T follicular helper cell (primary cell): ENCODE measurements around the gene OTULIN.
A peak's percentile ranks its signal among the peaks of the same experiment; 100 is the strongest.

Source experiments
- DNase-seq: peaks from one replicate; pipeline ENCODE4 v3.0.0-alpha.2; 2020; ENCODE audit warnings: low read depth

OTULIN gene

GRCh38 chr5:14698495-14698894 is 34.0 kb downstream of the OTULIN start:
- DNase-seq: no peak

DNA sequence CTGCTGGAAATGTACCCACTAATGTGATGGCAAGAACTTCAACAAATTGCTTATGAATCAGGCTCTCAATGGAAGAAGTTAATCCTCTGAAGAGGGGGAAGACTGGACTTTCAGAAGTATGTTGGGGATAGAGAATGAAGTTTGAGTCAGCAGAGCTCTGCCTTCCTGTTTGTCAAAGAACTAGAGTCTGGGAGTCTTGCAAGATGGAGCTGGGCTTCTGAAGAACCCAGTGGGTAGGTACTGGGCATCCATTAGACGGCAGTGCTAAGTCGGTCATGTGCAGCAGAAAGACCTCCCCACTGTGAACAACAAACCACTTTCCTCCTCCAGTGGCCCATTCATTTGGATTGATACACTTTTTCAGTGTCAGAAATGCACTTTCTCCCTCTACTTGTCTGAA is 34.6 kb downstream of the OTULIN start:
- no peak for DNase-seq

GRCh38 chr5:14699807-14700400 is 35.4 kb downstream of the OTULIN start:
- DNase-seq: no peak

GRCh38 chr5:14700478-14701436 is 36.2 kb downstream of the OTULIN start:
- no peak for DNase-seq

DNA sequence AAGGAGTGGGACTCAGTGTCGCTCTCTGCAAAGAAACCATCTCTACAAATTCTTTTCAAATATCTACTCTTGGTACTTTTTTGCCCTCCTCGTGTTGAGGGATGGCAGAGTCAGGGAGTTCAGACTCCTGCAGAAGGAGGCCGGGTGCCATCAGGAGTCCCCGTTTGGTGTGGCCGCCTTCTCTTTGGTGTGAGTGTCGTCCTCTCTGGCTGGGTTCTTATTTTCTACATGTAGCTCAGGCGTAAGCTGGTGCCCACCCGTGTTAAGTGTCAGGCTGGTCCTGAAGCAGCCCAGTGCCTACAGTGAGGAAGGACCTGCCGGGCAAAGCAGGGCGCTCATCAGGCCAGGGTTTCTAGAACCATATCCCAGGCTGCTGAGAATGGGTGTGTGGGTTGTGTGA is 37.0 kb downstream of the OTULIN start:
- no peak for DNase-seq

DNA sequence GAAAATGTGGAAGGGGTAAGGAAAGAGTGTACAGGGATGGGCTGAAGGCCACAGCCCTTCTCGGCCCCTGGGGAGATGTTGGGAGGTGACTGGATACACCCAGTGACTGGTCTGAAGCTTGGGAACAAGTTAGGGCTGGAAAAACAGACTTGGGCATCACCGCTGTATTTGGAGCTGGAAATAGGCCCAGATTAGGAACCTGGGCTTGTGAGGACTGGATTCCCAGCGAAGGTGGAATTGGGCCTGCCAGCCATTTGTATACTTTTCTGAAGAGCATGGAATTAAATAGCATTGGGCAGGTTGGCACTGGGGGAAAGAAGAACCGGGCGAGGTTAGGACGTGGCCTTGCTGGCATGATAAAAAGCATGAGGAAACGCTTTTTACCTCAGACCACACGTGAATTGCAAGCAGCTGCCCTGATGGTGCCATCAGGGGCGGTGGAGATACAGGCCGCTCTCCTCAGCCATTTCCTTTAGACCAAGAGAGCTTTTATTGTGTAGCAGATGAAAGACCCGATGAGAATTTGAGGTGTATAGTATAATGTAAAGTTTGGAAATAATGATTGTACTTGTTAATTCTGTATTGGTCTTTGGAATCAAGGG is 37.8 kb downstream of the OTULIN start:
- DNase-seq: no peak

DNA sequence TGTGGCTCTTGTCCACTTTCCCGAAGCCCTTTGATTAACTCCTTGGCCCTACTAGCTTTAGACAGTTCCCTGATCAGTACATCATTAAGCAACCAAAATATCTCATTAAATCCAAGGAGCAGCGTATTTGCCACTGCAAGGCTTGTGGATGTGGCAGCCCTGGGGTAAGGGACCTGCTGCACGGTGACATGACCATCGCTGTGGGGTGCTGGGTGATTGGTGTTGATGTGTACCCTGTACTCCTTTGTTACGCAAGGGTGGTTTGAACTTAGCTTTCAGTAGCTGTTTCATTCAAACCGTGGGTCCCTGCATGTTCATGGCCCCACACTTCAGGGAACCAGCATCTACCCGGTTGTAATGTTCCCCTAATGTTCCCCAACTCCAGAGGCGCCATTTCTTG is 41.0 kb downstream of the OTULIN start:
- DNase-seq: no peak

DNA sequence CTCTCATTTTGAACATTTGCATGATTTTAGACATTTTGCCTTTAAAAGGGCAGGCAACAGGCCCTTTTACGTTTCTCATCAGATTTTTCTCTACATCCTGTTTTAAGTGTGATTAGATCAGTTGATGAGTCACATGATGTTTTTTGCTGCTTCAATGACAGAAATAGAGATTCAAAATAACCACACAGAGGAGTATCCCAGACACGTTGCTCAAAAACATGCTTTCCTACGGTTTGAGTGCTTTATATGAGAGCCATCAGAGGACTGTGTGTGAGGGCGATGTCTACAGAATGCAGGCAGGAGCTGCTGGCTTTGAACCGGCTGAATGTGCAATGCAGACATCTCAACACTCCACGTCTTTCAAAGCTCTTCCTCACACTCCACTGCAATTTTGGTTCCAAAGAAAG is 42.1 kb downstream of the OTULIN start:
- DNase-seq: peak; percentile 43

GRCh38 chr5:14707811-14708390 is 43.4 kb downstream of the OTULIN start:
- no peak for DNase-seq

GRCh38 chr5:14708551-14708950 is 44.0 kb downstream of the OTULIN start:
- no peak for DNase-seq

DNA sequence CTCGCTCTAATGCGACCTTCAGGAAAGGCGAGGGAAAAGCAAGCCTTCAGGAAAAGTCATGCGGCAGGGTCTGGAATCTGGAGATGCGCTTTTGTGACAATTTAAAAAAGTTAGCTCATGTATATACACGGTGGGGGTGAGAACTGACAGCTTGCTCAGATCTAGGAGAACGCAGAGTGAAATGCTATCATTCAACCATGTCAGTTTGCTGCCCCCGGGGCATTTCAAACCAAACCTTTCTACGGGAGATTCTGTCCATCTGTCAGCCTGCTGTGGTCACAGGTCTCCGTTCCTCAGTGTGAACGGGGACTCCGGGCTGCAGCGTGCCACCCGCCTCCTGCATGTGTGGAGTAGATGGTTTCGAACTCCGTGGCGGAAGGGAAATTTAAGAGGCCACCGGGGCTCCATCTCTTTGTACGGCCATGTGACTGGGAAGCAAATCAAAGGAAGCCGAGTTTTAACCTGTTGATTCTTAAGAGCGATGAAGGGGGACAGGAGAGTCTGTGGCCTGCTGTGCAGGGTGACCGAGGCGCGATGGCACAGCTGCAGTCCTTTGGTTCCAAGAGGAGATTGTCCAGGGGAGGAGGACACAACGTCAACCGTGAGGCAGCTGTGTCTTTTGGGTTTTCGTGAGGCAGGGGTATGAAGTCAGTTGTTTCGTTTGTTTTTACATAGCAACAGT is 45.9 kb downstream of the OTULIN start:
- DNase-seq: no peak

GRCh38 chr5:14712131-14712530 is 47.6 kb downstream of the OTULIN start:
- DNase-seq: no peak

DNA sequence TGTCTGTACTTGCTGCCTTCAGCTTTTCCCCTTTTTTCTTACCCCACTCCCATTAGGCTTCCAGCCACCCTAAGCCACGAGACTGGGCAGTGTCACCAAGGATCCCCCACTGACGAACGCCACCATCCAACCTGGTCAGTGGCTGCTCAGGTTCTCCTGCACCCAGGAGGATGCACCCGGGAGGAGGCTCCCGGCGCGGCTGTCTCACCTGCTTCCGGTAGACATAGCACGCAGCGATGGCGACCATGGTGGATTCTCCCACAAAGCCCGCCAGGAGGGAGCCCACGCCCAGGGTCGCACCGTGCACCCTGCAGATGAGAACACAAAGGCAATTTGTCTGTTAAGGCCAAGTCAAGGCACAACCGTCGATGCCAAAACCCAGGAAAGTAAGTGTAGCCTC is 48.1 kb downstream of the OTULIN start:
- no peak for DNase-seq

GRCh38 chr5:14713476-14714390 is 49.2 kb downstream of the OTULIN start:
- DNase-seq: no peak

- DNase-seq: no peak
Measured at GRCh38 chr5:14714706-14715105, 50.2 kb downstream of the OTULIN start.

DNA sequence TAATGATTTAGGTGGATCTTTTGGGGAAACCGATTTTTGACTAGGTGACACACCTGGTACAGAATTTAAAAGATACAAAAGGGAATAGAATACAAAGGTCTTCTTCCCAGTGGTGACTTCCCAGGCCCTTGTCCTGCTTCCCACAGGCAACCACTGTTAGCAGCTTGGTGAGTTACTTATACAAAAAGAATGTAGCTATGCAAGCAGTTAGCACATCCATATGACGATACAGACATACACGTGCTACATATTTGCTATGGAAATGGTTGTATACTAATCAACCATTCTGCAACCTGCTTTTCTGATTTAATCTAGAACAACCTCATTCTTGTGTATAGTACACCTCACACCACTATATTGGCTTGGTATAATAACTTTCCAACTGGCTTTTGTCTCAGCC is 51.0 kb downstream of the OTULIN start:
- no peak for DNase-seq

GRCh38 chr5:14716755-14717752 is 52.5 kb downstream of the OTULIN start:
- no peak for DNase-seq

DNA sequence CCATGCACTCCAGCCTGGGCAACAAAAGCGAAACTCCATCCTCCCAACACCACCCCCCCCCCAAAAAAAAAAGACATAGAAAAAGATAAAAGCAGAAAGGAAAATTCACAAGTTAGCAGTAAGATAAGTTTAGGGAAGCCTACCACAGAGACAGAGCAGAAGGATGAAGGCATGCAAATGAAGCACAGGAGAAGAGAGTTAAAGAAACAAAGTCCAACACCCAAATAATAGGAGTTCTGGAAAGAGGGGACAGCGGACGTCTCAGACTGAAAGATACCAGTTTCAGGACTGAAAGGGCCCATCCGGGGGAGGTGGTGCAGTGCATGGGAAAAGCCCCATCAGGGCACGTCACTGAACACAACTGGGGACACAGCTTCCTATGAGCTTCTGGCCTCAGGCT is 54.3 kb downstream of the OTULIN start:
- DNase-seq: no peak

DNA sequence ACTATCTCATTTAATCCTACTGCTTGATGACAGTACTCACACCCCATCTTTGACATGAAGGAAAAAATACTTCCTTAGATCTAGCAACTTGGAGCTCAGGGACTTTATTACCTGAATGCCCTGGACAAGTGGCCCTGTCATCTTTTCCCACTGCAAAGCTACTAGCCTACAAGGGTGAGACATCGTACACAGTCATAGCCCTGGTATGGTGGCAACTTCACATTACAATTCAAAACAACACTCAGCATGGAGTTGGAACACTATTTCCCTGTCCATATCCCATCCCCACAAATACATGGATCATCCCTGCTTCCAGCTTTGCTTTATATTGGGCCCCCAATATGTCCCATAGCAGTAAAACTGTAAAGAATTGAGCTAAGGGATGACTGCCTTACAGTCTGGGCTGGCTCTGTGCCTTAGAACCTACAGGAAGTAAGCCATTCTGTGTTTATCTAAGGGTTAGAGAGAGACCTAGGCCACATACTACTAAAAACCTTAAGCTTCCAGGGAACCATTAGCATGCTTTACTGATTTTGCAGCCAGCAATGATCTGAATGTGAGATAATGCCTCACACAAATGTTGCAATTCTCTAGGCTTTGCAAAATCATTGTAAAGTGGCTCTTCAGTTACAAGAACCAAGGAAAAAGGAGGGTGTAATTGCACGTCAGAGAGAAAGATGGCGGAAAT is 55.9 kb downstream of the OTULIN start:
- DNase-seq: no peak
